C4-2B (cell line): ENCODE results near the gene NAV1.

ENCODE experiments used
- ZFX ChIP-seq: fragments of 450-650 bp; IDR thresholded peaks from 2 replicates; pipeline ENCODE4 v1.6.1; 2017
- TF ChIP-seq, protein P1 (sequence below): fragments of 450-650 bp; conservative IDR thresholded peaks from 2 replicates; pipeline ENCODE4 v1.5.1; 2017; ENCODE audit warnings: mild to moderate bottlenecking

- TF ChIP-seq, protein P1, sequence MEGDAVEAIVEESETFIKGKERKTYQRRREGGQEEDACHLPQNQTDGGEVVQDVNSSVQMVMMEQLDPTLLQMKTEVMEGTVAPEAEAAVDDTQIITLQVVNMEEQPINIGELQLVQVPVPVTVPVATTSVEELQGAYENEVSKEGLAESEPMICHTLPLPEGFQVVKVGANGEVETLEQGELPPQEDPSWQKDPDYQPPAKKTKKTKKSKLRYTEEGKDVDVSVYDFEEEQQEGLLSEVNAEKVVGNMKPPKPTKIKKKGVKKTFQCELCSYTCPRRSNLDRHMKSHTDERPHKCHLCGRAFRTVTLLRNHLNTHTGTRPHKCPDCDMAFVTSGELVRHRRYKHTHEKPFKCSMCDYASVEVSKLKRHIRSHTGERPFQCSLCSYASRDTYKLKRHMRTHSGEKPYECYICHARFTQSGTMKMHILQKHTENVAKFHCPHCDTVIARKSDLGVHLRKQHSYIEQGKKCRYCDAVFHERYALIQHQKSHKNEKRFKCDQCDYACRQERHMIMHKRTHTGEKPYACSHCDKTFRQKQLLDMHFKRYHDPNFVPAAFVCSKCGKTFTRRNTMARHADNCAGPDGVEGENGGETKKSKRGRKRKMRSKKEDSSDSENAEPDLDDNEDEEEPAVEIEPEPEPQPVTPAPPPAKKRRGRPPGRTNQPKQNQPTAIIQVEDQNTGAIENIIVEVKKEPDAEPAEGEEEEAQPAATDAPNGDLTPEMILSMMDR, result no peak
- no peak for TF ChIP-seq ZFX
Measured at GRCh38 chr1:201493757-201494617, 44.9 kb upstream of the NAV1 start.
